ENCODE results near the gene DNLZ. TPM values are rescaled to one million over a fixed set of nuclear protein-coding genes. Genes with fewer than 3 reads are reported as not detected.

The DNLZ gene
- total and polyA plus RNA-seq, 9 of the 15 experiments (the other 6 are each of a cell fraction or from before 2014, with no cell fraction given) = 0.17 to 44.6 (median 3.4) TPM

DNA sequence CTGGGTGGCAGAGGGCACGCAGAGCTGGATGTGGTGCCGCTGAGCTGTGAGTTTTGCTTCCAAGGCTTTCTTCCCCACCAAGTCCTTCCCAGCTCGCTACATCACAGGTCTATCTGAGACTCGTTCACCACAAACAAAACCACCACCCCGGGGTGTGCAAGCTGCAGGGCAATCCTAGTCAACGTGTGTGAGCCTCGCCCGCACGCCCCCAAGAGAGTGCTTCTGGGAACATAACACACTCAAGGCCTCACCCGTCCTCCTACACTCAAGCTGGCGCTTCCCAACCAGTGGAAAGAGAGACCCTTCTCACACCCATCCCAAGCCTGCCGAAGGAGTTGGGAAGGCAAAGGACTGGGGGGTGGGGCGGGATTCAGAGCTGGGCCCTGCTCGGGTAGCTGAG is 25.9 kb upstream of the DNLZ start:
- ChIA-PET CTCF (ENCODE audit: low intra/inter-chr PET ratio) (no interaction called here), POLR2A (interaction anchor here (0.6 to 1.0 kb wide), 5 partner anchors 12 to 434 kb away, joined by 3 to 6 read pairs (median 4); partner anchors contain the start of gene DNLZ)
- in situ Hi-C loops (cut with MboI) (no loop called here), intact Hi-C loops (cut with micrococcal nuclease) (no loop called here)
- ATAC-seq (no peak), DNase-seq (ENCODE audit: extremely low read depth in 1 of 4, low spot score in 3 of 4) (no peak), FAIRE-seq (no peak)
- Histone ChIP-seq H3K9me3 (replicated peaks; ENCODE audit: control insufficient read depth, insufficient read depth, low read depth, low read length) (no peaks in the 10 kb centered on the region), H3K27ac (ENCODE audit: extremely low read depth, low read depth, low read length) (no peak overlapping the region), H3K9me1 (ENCODE audit: control insufficient read depth, insufficient read depth, low read length) (no peaks in the 10 kb centered on the region), H3K27me3 (ENCODE audit: control insufficient read depth in 2 of 2, insufficient read depth in 2 of 2, low read length in 2 of 2) (no peaks in the 10 kb centered on the region), H3K4me1 (replicated peaks in 1 of 2; ENCODE audit: control insufficient read depth in 2 of 2, insufficient read depth in 2 of 2, low read length in 2 of 2) (peaks cover 0 to 13% of the 10 kb centered on the region in 2 experiments; a peak in 1 of 5 replicates), H3K4me2 (ENCODE audit: insufficient read depth, low read length) (no peak overlapping the region), H3K79me2 (ENCODE audit: control insufficient read depth, insufficient read depth, low read length) (no peaks in the 10 kb centered on the region), H2AFZ (ENCODE audit: low read depth, low read length) (no peak overlapping the region), H3K9ac (ENCODE audit: insufficient read depth in 1 of 2, low read depth in 2 of 2, low read length in 2 of 2) (no peak overlapping the region), H4K20me1 (replicated peaks; ENCODE audit: control insufficient read depth, insufficient read depth, low read length) (no peaks in the 10 kb centered on the region), H3K36me3 (ENCODE audit: control insufficient read depth, insufficient read depth, low read length) (peaks cover 91% of the 10 kb centered on the region; the same call in 2 of the 3 replicates), H3K4me3 (no peak overlapping the region)
- TF ChIP-seq MYC (IDR thresholded peaks at IDR 0.05; ENCODE audit: low read depth, low read length) = no peak
- no peak for TF ChIP-seq MYC (CRISPR knock-in tag; IDR thresholded peaks at IDR 0.05; ENCODE audit: borderline replicate concordance, low read depth)
- no peak for TF ChIP-seq HDAC8 (tag; IDR thresholded peaks at IDR 0.05)
- 94% methylated on average over 14 of the region's 14 CpGs for WGBS (ENCODE audit: insufficient coverage, low coverage, missing lambda C conversion rate)
- no TSS peak for BruUV-seq (replicated peaks)

- FAIRE-seq (no peak), ATAC-seq (no peak), DNase-seq (ENCODE audit: extremely low read depth in 1 of 4, low spot score in 3 of 4) (no peak)
- Histone ChIP-seq H2AFZ (ENCODE audit: low read depth, low read length) (no peak overlapping the region), H3K36me3 (ENCODE audit: control insufficient read depth, insufficient read depth, low read length) (peaks cover 91% of the 10 kb centered on the region; the same call in 2 of the 3 replicates), H3K9ac (ENCODE audit: insufficient read depth in 1 of 2, low read depth in 2 of 2, low read length in 2 of 2) (no peak overlapping the region), H3K27me3 (ENCODE audit: control insufficient read depth in 2 of 2, insufficient read depth in 2 of 2, low read length in 2 of 2) (no peaks in the 10 kb centered on the region), H3K4me1 (replicated peaks in 1 of 2; ENCODE audit: control insufficient read depth in 2 of 2, insufficient read depth in 2 of 2, low read length in 2 of 2) (peaks cover 0 to 18% of the 10 kb centered on the region in 2 experiments; a peak in 1 of 5 replicates), H3K9me1 (ENCODE audit: control insufficient read depth, insufficient read depth, low read length) (no peaks in the 10 kb centered on the region), H3K27ac (ENCODE audit: extremely low read depth, low read depth, low read length) (no peak overlapping the region), H4K20me1 (replicated peaks; ENCODE audit: control insufficient read depth, insufficient read depth, low read length) (no peaks in the 10 kb centered on the region), H3K4me2 (ENCODE audit: insufficient read depth, low read length) (no peak overlapping the region), H3K4me3 (no peak overlapping the region), H3K9me3 (replicated peaks; ENCODE audit: control insufficient read depth, insufficient read depth, low read depth, low read length) (no peaks in the 10 kb centered on the region), H3K79me2 (ENCODE audit: control insufficient read depth, insufficient read depth, low read length) (no peaks in the 10 kb centered on the region)
- no TSS peak for BruUV-seq (replicated peaks)
- intact Hi-C loops (cut with micrococcal nuclease) = no loop called here
- WGBS (ENCODE audit: insufficient coverage, low coverage, missing lambda C conversion rate) = 96% methylated on average over 14 of the region's 19 CpGs
- ChIA-PET CTCF (ENCODE audit: low intra/inter-chr PET ratio) (no interaction called here), POLR2A (interaction anchor here (1.1 kb wide), 1 partner anchor 9 kb away, joined by 3 read pairs; no protein-coding TSS in a partner anchor)
- in situ Hi-C loops (cut with MboI) = no loop called here
- TF ChIP-seq THRA (IDR thresholded peaks at IDR 0.05) = no peak
- TF ChIP-seq CREM (IDR thresholded peaks at IDR 0.05; ENCODE audit: low read depth) = no peak
- no peak for TF ChIP-seq ZNF324 (CRISPR knock-in tag; IDR thresholded peaks at IDR 0.05)
- no peak for TF ChIP-seq TAF7 (tag; IDR thresholded peaks at IDR 0.05)
Observed at GRCh38 chr9:136387217-136387616, 23.7 kb upstream of the DNLZ start.

All from K562 (cell line).